GM10248 (cell line): Measurements from ENCODE around the gene TBL1XR1.

Experiments
- CTCF ChIA-PET: fragments of 300-600 bp; sonication (Branson Sonifier 250); formaldehyde crosslinking; extraction: SDS; loops from one replicate; lab custom pipeline; 2021; ENCODE audit warnings: antibody characterized with exemption; lab: Yijun Ruan, JAX
- POLR2A ChIA-PET: fragments of 350-650 bp; sonication (Branson Sonifier 250); formaldehyde crosslinking; extraction: SDS; loops from one replicate; lab custom pipeline; 2020; ENCODE audit warnings: antibody characterized with exemption; lab: Yijun Ruan, JAX
- DNase-seq: peaks from one replicate; pipeline ENCODE4 v3.0.0; 2012; ENCODE audit errors: extremely low spot score
- TF ChIP-seq, protein P1 (sequence below): IDR thresholded peaks from 2 replicates; pipeline ENCODE4 v1.5.1; 2012; ENCODE audit warnings: mild to moderate bottlenecking, low read depth; ENCODE audit errors: extremely low read depth, missing control alignments, control extremely low read depth

Gene TBL1XR1

DNA sequence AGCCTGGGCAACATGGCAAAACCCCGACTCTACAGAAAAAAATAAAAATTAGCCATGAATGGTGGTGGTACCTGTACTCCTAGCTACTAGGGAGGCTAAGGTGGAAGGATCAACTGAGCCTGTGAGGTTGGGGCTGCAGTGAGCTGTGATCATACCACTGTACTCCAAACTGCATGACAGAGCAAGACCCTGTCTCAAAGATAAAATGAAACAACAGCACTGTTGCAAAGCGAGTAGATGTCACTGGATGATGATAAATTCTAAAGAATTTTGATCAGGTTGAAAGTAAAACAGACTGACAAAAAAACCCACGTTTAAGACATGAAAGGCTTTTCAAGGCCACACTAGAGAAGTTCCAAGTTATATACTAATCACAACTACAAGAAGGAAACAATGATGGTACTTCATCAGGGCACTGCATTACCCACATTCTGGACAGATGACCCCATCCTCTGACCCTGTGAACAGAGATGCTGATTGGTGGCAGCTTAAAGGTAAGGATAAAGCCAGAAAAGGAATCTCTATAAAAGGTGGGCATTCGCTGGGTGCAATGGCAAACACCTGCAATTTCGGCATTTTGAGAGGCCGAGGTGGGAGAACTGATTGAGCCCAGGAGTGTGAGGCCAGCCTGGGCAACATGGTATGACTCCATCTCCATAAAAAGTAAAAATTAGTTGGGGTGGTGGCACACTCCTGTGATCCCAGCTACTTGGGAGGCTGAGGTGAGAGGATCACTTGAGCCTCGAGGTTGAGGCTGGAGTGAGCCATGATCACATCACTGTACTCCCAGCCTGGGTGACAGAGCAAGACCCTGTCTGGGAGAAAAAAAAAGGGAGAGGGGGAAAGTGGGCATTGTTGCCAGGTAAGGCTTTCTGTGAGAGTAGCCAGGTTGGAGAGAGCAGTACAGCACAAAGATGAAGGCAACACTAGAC is 59.2 kb downstream of the TBL1XR1 start:
- ChIA-PET POLR2A (no interaction called here), CTCF (interaction anchor here (1.4 kb wide), 1 partner anchor 22 kb away, joined by 4 read pairs; no protein-coding TSS in a partner anchor)
- TF ChIP-seq, protein P1, sequence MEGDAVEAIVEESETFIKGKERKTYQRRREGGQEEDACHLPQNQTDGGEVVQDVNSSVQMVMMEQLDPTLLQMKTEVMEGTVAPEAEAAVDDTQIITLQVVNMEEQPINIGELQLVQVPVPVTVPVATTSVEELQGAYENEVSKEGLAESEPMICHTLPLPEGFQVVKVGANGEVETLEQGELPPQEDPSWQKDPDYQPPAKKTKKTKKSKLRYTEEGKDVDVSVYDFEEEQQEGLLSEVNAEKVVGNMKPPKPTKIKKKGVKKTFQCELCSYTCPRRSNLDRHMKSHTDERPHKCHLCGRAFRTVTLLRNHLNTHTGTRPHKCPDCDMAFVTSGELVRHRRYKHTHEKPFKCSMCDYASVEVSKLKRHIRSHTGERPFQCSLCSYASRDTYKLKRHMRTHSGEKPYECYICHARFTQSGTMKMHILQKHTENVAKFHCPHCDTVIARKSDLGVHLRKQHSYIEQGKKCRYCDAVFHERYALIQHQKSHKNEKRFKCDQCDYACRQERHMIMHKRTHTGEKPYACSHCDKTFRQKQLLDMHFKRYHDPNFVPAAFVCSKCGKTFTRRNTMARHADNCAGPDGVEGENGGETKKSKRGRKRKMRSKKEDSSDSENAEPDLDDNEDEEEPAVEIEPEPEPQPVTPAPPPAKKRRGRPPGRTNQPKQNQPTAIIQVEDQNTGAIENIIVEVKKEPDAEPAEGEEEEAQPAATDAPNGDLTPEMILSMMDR = no peak
- DNase-seq = no peak

DNA sequence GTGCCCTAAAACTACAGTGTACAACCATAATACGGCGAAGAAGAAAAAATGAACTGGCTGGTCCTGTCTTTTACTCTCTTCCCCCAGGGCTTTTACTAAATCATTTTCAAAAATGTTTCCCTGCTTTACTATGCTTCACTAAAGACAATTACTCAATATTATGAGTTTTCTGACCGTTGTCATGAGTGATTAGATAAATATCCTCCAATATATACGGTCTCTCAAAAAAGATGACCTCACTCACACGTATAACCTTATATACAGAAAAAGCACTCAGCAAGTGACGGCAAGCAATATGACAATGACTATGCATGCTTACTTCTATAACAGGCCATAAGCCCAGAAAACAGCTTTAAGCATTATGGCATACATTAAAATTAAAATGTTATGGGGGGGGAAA is 60.5 kb downstream of the TBL1XR1 start:
- ChIA-PET CTCF (interaction anchor here (1.4 kb wide), 1 partner anchor 23 kb away, joined by 4 read pairs; no protein-coding TSS in a partner anchor), POLR2A (no interaction called here)
- TF ChIP-seq, protein P1 = no peak

DNA sequence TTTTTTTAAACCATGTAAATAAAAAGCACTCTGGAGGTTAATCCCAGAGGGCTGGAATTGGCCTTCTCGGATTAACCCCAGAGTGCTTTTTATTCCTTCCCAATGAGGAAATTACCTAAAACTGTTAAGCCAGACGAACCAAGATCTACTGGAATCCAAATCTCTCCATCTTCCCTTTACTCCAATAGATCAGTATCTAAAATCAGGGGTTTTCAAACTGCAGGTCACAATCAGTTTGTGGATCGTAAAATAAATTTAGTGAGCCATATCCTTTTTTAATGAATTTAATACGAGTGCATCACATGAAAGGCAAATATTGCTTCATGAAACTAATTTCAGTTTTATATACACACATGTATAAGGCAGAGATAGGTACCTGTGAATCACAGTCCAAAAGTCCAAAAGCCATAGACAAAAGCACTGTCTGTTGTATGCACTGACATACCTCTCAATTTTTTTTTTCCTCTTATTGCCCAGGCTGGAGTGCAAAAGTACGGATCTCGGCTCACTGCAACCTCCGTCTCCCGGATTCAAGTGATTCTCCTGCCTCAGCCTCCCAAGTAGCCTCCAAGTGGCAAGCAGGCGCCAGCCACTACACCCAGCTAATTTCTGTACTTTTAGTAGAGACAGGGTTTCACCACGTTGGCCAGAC is 61.3 kb downstream of the TBL1XR1 start:
- CTCF ChIA-PET = no interaction called here
- no peak for DNase-seq
- POLR2A ChIA-PET = no interaction called here
- TF ChIP-seq, protein P1 = no peak

More for the DNA sequence above, 60.5 kb downstream of the TBL1XR1 start:
- DNase-seq = no peak

DNA sequence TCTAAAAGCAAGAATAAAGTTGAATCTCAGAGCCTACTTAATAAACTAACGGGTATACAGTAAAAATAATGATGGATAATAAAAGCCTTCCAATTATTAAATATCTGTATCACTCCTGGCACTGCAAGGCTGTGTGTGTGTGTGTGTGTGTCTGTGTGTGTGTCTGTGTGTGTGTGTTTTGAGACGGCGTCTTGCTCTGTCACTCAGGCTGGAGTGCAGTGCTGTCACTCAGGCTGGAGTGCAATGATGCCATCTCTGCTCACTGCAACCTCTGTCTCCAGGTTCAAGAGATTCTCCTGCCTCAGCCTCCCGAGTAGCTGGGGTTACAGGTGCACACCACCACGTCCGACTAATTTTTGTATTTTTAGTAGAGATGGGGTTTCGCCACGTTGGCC is 62.5 kb downstream of the TBL1XR1 start:
- ChIA-PET CTCF (interaction anchor here (0.7 kb wide), 1 partner anchor 24 kb away, joined by 3 read pairs; no protein-coding TSS in a partner anchor), POLR2A (no interaction called here)
- TF ChIP-seq, protein P1 = no peak
- DNase-seq = no peak

DNA sequence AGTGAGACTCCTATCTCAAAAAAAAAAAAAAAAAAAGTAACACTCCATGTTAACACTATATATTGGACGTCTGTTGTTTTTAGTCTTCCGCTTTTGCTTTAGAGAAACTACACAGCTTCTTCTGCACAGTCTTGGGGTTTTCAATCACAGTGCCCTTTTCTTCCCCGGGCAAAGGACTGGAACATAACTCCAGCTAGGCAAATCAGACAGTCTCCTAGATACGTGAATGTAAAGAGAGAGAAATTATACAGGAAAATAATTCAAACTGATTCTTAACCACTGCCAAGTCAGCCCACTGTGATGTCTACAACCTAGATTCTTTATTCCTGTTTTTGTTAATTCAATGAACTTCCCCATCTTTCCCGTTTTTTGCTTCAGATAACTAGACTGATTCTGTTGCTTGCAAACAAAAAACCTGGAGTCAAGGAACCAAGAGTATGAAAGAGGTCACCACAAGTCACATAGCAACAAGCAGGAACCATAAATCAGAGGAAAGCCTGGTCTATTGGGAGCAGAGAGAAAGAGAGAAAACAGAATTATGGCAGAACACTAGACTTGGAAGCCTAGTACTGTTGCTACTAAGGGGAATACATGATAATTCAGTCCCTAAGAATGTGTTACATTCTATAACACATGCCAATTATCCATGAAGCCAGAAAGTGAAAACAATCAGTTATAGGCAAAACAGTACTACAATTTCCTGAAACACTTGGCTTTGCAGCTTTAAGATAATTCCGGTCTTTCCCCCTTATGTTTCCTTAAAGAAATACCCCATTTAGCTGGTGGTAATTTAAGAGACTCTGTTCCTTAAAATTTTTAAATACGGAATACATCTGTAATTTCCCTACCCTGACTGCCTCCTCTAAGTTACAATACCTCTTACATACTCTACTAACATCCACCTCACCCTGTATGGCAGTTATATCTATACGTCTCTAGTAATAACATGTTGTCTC is 63.1 kb downstream of the TBL1XR1 start:
- ChIA-PET CTCF (interaction anchor here (0.7 to 1.8 kb wide), 2 partner anchors 12 to 24 kb away, joined by 3 to 6 read pairs; no protein-coding TSS in a partner anchor), POLR2A (no interaction called here)
- TF ChIP-seq, protein P1 = no peak
- DNase-seq = no peak
